Activated B cell treated with CpG ODN at 0.5 μM for 24 hours (primary cell): ENCODE data around the gene COL9A3. TPM values are rescaled to one million over a fixed set of nuclear protein-coding genes. Genes with fewer than 3 reads are reported as not detected.

Source experiments
- ATAC-seq: fragments of 200-7000 bp; cut with Tn5 transposase; one replicate; pipeline ENCODE4 v1.10.0; 2021; ENCODE audit warnings: low read depth, mild to moderate bottlenecking, moderate library complexity
- CTCF ChIA-PET: fragments of 350-600 bp; sonication (Branson Sonifier 250); formaldehyde crosslinking; loops from one replicate; lab custom pipeline; 2021; ENCODE audit warnings: antibody characterized with exemption; lab: Charles Lee
- POLR2A ChIA-PET: fragments of 350-600 bp; sonication (Branson Sonifier 250); formaldehyde crosslinking; loops from one replicate; lab custom pipeline; 2021; ENCODE audit warnings: antibody characterized with exemption; lab: Charles Lee
- DNase-seq: peaks from one replicate; pipeline ENCODE4 v3.0.0; 2022
- H3K27ac Mint-ChIP-seq: one replicate; pipeline ENCODE4 v1.8.0; 2020; ENCODE audit warnings: mixed read lengths
- H3K27me3 Mint-ChIP-seq: one replicate; pipeline ENCODE4 v1.8.0; 2021; ENCODE audit warnings: mixed read lengths
- H3K36me3 Mint-ChIP-seq: one replicate; pipeline ENCODE4 v1.8.0; 2021; ENCODE audit warnings: low read depth, mixed read lengths
- H3K4me1 Mint-ChIP-seq: one replicate; pipeline ENCODE4 v1.8.0; 2021; ENCODE audit warnings: mixed read lengths
- H3K4me3 Mint-ChIP-seq: one replicate; pipeline ENCODE4 v1.8.0; 2020; ENCODE audit warnings: mild to moderate bottlenecking, mixed read lengths
- H3K9me3 Mint-ChIP-seq: one replicate; pipeline ENCODE4 v1.8.0; 2020; ENCODE audit warnings: mixed read lengths
- intact Hi-C: fragments of 100-400 bp; cut with micrococcal nuclease; formaldehyde crosslinking; loops from one replicate; pipeline ENCODE4 v1.15.1; 2024
- total RNA-seq: library from RNA; stranded (reverse); gene quantifications from 2 replicates; pipeline ENCODE4 v1.2.3, GENCODE V29; 2022
- TF ChIP-seq, protein P1 (sequence below): fragments of 200-600 bp; IDR thresholded peaks from one replicate; pipeline ENCODE4 v1.8.0; 2022; ENCODE audit warnings: antibody characterized with exemption, mild to moderate bottlenecking

The COL9A3 gene
- total RNA-seq, 1 donor from 2014 or later = 37.6 TPM

DNA sequence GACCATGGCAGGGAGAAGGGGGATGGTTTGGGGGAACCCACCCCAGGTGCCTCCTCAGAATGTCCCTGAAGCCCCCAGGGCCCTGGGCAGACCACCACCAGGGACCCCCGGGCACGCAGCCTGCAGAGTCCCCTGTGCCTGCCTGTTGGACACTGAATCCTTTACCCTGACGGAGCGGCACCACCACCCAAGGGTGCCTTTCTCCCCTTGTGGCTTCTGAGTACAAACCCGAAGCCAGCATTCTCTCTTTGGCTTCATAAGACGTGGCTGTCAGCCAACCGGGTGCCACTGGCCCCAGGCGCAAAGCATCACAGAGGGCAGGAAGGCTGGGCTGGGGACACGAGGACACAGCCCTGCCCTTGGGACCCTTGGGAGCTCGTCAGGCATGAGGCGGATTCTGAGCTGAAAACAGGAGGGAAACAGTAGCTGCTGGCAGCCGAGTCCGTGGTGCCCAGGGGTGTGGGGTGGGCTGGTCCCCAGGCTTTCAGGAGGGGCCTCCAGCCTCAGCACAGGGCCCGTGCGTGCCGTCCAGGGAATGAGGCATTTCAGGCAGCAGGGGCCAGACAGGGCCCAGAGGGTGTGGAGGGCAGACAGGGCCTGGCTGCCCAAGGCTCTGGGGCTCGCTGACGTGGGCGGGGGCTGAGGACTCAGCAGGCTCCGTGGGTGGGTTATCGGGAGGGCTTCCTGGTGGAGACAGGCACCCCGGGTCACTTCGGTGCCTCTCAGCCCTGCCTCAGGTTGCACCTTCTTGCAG is 3.5 kb downstream of the COL9A3 start:
- Mint-ChIP-seq H3K36me3 (no peaks in the 10 kb centered on the region), H3K27ac (peak overlapping the region; percentile 18), H3K9me3 (no peaks in the 10 kb centered on the region), H3K4me1 (peaks cover 25% of the 10 kb centered on the region), H3K4me3 (no peak overlapping the region), H3K27me3 (peaks cover 20% of the 10 kb centered on the region)
- DNase-seq = no peak
- ATAC-seq = no peak
- TF ChIP-seq, protein P1, sequence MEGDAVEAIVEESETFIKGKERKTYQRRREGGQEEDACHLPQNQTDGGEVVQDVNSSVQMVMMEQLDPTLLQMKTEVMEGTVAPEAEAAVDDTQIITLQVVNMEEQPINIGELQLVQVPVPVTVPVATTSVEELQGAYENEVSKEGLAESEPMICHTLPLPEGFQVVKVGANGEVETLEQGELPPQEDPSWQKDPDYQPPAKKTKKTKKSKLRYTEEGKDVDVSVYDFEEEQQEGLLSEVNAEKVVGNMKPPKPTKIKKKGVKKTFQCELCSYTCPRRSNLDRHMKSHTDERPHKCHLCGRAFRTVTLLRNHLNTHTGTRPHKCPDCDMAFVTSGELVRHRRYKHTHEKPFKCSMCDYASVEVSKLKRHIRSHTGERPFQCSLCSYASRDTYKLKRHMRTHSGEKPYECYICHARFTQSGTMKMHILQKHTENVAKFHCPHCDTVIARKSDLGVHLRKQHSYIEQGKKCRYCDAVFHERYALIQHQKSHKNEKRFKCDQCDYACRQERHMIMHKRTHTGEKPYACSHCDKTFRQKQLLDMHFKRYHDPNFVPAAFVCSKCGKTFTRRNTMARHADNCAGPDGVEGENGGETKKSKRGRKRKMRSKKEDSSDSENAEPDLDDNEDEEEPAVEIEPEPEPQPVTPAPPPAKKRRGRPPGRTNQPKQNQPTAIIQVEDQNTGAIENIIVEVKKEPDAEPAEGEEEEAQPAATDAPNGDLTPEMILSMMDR = no peak
- CTCF ChIA-PET = no interaction called here
- POLR2A ChIA-PET = no interaction called here
- intact Hi-C loops = no loop called here

GRCh38 chr20:62820962-62821725 is 4.3 kb downstream of the COL9A3 start:
- Mint-ChIP-seq H3K27me3 (peaks cover 13% of the 10 kb centered on the region), H3K36me3 (no peaks in the 10 kb centered on the region), H3K4me1 (peaks cover 21% of the 10 kb centered on the region), H3K27ac (no peak overlapping the region), H3K9me3 (no peaks in the 10 kb centered on the region), H3K4me3 (no peak overlapping the region)
- TF ChIP-seq, protein P1 = no peak
- no peak for DNase-seq
- intact Hi-C loops = no loop called here
- ChIA-PET POLR2A (no interaction called here), CTCF (no interaction called here)
- ATAC-seq = no peak

- ChIA-PET POLR2A (no interaction called here), CTCF (no interaction called here)
- no peak overlapping the region for H3K4me3 Mint-ChIP-seq
- H3K36me3 Mint-ChIP-seq = no peaks in the 10 kb centered on the region
- H3K27me3 Mint-ChIP-seq = peaks cover 12% of the 10 kb centered on the region
- H3K27ac Mint-ChIP-seq = no peak overlapping the region
- TF ChIP-seq, protein P1 = no peak
- H3K4me1 Mint-ChIP-seq = peaks cover 23% of the 10 kb centered on the region
- intact Hi-C loops = loop anchor here (2.0 kb wide), 1 partner anchor 151 kb away; no protein-coding TSS in a partner anchor
- no peak for ATAC-seq
- no peak for DNase-seq
- H3K9me3 Mint-ChIP-seq = no peaks in the 10 kb centered on the region
Measured at GRCh38 chr20:62821726-62822210, 4.9 kb downstream of the COL9A3 start.

GRCh38 chr20:62822239-62822787 is 5.5 kb downstream of the COL9A3 start:
- H3K27me3 Mint-ChIP-seq = peaks cover 12% of the 10 kb centered on the region
- CTCF ChIA-PET = interaction anchor here (0.7 to 1.0 kb wide), 3 partner anchors 11 to 108 kb away, joined by 3 to 4 read pairs (median 3); no protein-coding TSS in a partner anchor
- ATAC-seq = no peak
- TF ChIP-seq, protein P1 = no peak
- DNase-seq = no peak
- H3K27ac Mint-ChIP-seq = no peak overlapping the region
- no peak overlapping the region for H3K4me3 Mint-ChIP-seq
- POLR2A ChIA-PET = interaction anchor here (1.0 kb wide), 1 partner anchor 28 kb away, joined by 4 read pairs; no protein-coding TSS in a partner anchor
- intact Hi-C loops = loop anchor here (2.0 kb wide), 1 partner anchor 150 kb away; no protein-coding TSS in a partner anchor
- peaks cover 23% of the 10 kb centered on the region for H3K4me1 Mint-ChIP-seq
- no peaks in the 10 kb centered on the region for H3K36me3 Mint-ChIP-seq
- no peaks in the 10 kb centered on the region for H3K9me3 Mint-ChIP-seq
